Fibroblast of mammary gland (primary cell): Measurements from ENCODE around the gene EFNA5.

Experiments used
- DNase-seq: peaks from one replicate; pipeline ENCODE4 v3.0.0-alpha.2; 2010; ENCODE audit warnings: low read depth
- H3K4me3 ChIP-seq: 2 replicates; pipeline ENCODE4 v1.5.1; 2011; ENCODE audit warnings: low read depth, mild to moderate bottlenecking, low read length, moderate library complexity; ENCODE audit not compliant: control insufficient read depth
- TF ChIP-seq, protein P1 (sequence below): conservative IDR thresholded peaks from 2 replicates; pipeline ENCODE4 v1.5.1; 2011; ENCODE audit warnings: low read depth, low read length, inconsistent platforms; ENCODE audit not compliant: control insufficient read depth, insufficient read depth

The EFNA5 gene

GRCh38 chr5:107661038-107661649 is 9.6 kb downstream of the EFNA5 start:
- TF ChIP-seq, protein P1, sequence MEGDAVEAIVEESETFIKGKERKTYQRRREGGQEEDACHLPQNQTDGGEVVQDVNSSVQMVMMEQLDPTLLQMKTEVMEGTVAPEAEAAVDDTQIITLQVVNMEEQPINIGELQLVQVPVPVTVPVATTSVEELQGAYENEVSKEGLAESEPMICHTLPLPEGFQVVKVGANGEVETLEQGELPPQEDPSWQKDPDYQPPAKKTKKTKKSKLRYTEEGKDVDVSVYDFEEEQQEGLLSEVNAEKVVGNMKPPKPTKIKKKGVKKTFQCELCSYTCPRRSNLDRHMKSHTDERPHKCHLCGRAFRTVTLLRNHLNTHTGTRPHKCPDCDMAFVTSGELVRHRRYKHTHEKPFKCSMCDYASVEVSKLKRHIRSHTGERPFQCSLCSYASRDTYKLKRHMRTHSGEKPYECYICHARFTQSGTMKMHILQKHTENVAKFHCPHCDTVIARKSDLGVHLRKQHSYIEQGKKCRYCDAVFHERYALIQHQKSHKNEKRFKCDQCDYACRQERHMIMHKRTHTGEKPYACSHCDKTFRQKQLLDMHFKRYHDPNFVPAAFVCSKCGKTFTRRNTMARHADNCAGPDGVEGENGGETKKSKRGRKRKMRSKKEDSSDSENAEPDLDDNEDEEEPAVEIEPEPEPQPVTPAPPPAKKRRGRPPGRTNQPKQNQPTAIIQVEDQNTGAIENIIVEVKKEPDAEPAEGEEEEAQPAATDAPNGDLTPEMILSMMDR: no peak
- no peak for DNase-seq
- H3K4me3 ChIP-seq: no peak overlapping the region

DNA sequence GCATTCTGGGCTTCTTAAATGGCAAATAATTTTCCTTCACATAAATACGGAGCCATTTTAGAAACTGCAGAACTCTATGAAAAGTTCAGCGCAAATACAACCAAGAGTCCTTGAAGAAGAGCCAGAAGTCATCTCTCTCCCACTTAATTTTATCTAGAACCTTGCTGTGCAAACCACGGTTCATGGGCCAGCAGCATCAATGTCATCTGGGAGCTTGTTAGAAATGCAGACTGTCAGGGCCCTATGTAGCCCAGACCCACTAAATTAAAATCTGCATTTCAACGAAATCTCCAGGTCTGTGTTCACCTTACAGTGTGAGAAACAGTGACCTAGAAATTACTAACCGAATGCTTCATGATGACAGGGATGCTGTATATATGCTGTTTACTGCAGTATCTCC is 12.2 kb downstream of the EFNA5 start:
- DNase-seq: no peak
- no peak overlapping the region for H3K4me3 ChIP-seq
- TF ChIP-seq, protein P1: no peak

DNA sequence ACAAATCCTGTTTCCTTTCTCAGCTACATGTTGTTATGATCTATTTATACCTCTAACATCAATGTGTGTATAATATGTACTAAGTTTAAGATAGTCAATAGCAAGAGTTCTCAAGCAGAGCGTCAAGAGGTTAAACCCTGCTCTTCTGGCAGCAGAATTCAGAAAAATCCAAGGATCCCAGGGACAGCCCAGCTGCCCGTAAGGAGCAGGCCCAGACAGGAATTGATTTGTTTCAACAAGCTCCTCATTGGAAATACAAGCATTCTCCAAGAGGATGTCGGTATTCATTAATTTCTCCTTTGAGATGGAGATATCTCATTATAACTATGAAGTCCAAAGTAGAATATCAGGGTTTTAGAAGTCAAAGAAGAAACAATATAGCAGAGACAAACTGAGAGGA is 14.9 kb downstream of the EFNA5 start:
- H3K4me3 ChIP-seq: no peak overlapping the region
- TF ChIP-seq, protein P1: no peak
- DNase-seq: no peak

DNA sequence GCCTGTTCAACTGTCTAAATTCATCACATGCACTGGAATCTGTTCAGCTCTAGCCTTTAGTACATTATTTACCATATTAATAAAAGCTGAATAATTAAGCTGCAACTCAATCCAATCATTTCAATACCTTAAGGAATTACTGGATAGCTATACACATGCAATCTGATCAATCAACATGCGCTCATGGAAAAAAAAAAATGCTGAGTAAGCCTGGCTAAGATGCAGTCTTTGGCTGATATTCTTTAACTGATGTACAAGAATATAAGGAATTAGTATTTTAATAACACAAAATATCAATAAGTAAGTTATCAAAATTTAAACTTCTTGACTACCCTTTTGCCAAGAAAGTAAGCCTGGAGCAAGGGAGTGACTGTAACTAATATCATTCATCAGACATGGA is 15.9 kb downstream of the EFNA5 start:
- no peak for DNase-seq
- no peak overlapping the region for H3K4me3 ChIP-seq
- TF ChIP-seq, protein P1: no peak

- DNase-seq: no peak
- no peak overlapping the region for H3K4me3 ChIP-seq
- TF ChIP-seq, protein P1: no peak
These were observed 17.1 kb downstream of the EFNA5 start for GRCh38 chr5:107653685-107654084.

DNA sequence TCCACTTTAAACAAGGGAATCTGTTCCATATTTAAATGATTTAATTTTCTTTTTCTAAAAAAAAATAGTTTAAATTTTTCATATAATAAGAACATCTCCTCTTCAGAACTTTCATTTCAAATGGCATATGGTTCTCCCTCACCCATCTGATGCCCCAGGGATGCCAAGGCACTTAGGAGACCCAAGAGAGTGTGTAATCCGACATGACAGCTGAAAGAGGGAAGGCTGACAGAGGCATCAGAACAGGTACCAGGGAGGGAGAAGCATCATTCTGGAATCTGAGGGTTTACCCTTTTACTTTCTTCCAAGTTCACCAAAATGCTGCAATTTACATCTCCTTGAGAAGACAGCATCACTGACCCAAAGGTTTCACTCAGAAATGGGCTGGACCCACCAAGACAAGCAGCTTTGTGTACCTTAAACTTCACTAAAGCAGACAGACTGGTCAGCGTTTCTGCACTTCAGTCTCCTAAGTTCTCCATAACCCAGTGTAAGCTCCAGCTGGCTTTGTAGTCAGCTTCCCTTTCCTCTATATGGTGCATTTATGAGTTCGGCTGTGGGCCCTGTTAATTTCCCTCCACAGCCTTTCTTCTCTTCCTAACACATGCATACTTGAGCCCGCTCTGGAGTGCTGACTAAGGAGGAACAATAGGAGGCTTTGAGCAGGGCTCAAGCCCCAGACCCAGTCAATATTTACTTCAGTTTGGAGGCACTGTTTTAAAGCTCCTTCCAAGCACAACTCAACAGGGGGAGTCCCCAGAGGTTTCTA is 17.7 kb downstream of the EFNA5 start:
- TF ChIP-seq, protein P1: no peak
- no peak for DNase-seq
- H3K4me3 ChIP-seq: no peak overlapping the region
